Stimulated activated memory B cell treated with anti-CD40 and anti-IgM and Interleukin-4, amounts not matched to agents 10 μg/mL and 1 μg/mL and 100 μg/mL, for 72 hours (primary cell): ENCODE measurements around the gene ADAM8.

Experiments
- ATAC-seq: fragments of 150-1000 bp; cut with Tn5 transposase; 2 replicates; pipeline ENCODE4 v1.10.0; 2021
- H3K27ac Mint-ChIP-seq: one replicate; pipeline ENCODE4 v1.8.0; 2022; ENCODE audit warnings: mild to moderate bottlenecking, mixed read lengths
- H3K27me3 Mint-ChIP-seq: one replicate; pipeline ENCODE4 v1.8.0; 2022; ENCODE audit warnings: mixed read lengths
- H3K36me3 Mint-ChIP-seq: one replicate; pipeline ENCODE4 v1.8.0; 2022; ENCODE audit warnings: mixed read lengths
- H3K4me1 Mint-ChIP-seq: one replicate; pipeline ENCODE4 v1.8.0; 2022; ENCODE audit warnings: mixed read lengths
- H3K4me3 Mint-ChIP-seq: one replicate; pipeline ENCODE4 v1.8.0; 2022; ENCODE audit warnings: mild to moderate bottlenecking, moderate library complexity, mixed read lengths
- H3K9me3 Mint-ChIP-seq: one replicate; pipeline ENCODE4 v1.8.0; 2022; ENCODE audit warnings: mixed read lengths

ADAM8 gene

DNA sequence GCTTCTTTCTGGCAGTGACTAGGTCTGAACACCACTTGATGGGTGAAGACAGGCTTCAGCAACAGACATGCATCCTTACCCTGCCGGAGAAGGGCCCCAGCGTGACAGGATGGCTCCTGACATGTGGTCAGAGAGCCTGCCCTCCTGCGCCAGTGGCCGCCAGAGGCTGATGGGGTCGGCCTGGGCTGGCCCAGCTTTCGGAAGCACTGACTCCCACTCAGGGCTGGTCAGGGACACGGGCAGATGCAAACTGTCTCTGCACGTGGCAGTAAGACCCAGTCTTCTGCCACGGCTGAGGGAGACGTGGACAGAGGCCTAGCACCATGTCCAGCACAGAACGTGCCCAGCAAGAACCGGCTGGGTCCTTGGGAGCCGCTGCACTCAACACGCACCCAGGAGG is 21.8 kb upstream of the ADAM8 start:
- no peak overlapping the region for H3K27ac Mint-ChIP-seq
- peaks cover 5% of the 10 kb centered on the region for H3K4me1 Mint-ChIP-seq
- no peak overlapping the region for H3K4me3 Mint-ChIP-seq
- ATAC-seq, result no peak
- H3K27me3 Mint-ChIP-seq, result no peaks in the 10 kb centered on the region
- H3K9me3 Mint-ChIP-seq, result no peaks in the 10 kb centered on the region
- H3K36me3 Mint-ChIP-seq, result peaks cover 77% of the 10 kb centered on the region

DNA sequence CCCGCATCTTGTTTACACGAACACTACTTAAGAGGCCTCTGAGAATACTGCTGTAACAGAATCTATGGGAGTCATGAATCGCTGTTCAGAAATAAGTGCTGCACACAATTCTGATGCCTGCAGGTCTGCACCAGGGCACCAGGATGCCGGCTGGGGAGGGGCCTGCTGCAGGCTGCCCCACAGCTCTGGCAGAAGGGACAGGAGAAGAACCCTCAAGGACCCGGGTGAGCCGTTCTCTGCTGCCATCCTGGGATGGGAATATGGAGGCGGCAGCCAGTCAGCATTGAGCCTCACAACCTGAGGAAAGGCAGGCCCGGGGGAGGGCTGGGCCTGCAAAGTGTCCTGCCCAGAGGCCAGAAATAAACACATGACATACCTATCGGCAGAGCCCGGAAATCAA is 20.8 kb upstream of the ADAM8 start:
- no peak for ATAC-seq
- H3K4me1 Mint-ChIP-seq, result peaks cover 2% of the 10 kb centered on the region
- no peaks in the 10 kb centered on the region for H3K9me3 Mint-ChIP-seq
- no peaks in the 10 kb centered on the region for H3K27me3 Mint-ChIP-seq
- H3K36me3 Mint-ChIP-seq, result peaks cover 73% of the 10 kb centered on the region
- H3K27ac Mint-ChIP-seq, result no peak overlapping the region
- no peak overlapping the region for H3K4me3 Mint-ChIP-seq

DNA sequence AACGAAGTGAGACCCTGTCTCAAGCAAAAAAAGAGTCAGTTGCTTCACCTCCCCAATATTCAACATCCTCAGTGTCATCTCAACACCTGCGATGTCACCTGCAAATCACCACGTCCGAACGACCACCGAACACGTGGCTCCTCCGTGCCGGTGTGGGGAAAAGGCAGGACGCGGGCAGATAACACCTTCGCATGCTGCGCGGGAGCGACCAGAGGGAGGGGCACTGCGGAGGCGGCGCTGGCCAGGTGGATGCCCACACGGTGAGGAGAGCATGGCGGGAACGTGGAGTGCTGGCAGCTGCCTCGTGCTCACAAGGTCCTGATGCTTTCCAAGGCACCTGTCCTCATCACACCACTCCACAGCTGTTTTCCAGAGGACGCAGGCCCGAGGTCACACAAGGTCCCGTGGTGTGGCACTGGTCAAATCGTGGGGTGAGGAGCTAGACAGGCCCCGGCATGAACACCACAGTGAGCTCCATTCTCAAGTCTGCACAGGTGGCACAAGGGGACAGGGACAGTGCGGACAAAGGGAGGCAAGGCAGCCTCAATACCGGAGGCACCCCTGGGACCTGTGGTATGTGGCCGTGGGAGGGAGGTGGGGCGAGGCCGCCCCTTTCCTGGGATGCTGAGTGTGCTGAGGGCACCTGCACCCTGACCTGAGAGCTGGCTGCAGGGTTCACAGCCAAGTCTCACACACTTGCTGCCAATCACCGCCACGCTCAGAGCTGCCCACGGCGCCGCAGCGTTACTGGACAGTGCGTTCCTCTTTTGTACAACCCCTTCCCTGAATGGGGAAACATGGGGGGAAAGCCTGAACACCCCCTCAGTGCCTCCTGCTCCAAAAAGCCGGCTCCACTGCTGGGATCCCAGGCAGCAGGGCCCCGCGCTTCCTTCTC is 19.0 kb upstream of the ADAM8 start:
- Mint-ChIP-seq H3K27me3 (no peaks in the 10 kb centered on the region), H3K4me3 (no peak overlapping the region), H3K4me1 (no peaks in the 10 kb centered on the region), H3K27ac (no peak overlapping the region), H3K9me3 (no peaks in the 10 kb centered on the region), H3K36me3 (peaks cover 66% of the 10 kb centered on the region)
- ATAC-seq, result no peak

DNA sequence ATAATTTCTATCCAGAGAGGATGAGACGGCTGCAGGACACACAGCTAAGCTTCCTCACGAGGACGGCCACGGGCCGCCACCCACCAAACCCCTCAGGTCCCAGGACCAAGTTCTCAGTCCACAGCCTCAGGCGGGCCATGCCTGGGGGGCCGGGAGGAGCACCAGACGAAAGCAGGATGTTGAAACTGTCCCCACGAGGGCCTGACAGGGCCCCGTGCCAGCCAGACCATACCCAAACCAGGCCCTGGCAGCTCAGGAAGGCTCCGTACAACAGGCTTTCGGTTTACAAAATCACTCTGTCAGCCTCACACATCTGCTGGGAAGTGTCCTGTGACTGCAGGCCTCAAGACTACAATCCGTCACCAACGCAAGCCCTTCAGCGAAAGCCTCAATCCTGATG is 17.5 kb upstream of the ADAM8 start:
- no peak overlapping the region for H3K27ac Mint-ChIP-seq
- no peaks in the 10 kb centered on the region for H3K9me3 Mint-ChIP-seq
- no peak for ATAC-seq
- no peaks in the 10 kb centered on the region for H3K27me3 Mint-ChIP-seq
- no peaks in the 10 kb centered on the region for H3K4me1 Mint-ChIP-seq
- H3K4me3 Mint-ChIP-seq, result no peak overlapping the region
- peaks cover 65% of the 10 kb centered on the region for H3K36me3 Mint-ChIP-seq

DNA sequence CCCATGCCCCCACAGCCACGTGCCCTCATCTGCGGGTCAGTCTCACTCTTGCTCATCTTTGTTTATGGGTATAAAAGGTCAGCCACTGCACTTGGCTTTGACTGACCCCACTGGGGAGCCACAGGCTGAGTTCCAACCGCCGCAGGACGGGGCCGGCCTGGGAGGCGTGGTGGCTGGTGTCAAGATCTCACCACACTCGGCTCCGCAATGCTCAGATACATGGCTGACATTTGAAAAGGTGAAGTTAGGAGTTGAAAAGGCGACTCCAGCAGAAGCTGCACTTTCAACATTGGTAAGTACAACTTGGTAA is 17.1 kb upstream of the ADAM8 start:
- H3K36me3 Mint-ChIP-seq, result peaks cover 66% of the 10 kb centered on the region
- no peaks in the 10 kb centered on the region for H3K9me3 Mint-ChIP-seq
- no peak overlapping the region for H3K4me3 Mint-ChIP-seq
- no peaks in the 10 kb centered on the region for H3K27me3 Mint-ChIP-seq
- no peak for ATAC-seq
- no peak overlapping the region for H3K27ac Mint-ChIP-seq
- no peaks in the 10 kb centered on the region for H3K4me1 Mint-ChIP-seq

DNA sequence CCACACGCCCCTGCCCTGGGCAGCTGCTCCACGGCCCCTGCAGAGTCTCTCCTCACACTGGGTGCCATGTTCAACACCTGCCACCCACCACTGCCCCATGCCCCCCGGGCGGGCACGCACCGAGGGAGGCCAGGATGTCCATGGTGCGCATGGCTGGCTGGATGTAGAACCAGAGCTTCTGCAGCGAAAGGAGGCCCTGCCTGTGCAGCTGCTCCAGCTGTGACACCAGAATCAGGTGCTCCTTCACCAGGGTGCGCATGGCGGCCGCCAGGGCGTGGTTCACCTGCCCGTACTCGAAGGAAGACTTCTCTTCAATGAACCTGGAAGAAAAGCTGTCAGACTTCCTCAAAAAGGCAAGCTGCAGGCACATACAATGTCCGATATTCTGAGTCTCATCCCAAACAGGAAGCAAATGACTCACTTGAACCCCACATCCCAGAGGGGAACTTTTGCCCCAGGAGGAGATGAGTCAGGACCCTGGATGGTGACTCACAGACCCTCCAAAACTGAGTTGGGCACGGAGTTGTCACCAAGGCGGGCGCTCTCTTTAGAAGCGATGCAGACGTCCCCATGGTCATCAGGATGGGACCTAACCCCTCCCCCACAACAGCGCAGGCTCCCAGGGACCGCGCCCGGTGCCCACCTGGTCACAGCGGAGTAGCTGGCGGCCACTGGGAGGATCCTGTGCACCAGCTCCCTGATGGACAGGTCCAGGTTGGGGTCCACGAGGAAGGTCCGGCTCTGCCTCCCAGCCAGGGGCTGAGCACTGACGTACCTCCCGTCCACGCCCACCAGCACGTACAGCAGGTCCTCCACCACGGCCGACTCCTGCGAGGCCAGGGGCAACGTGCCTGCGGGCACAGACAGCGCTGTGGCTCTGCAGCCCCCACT is 16.5 kb upstream of the ADAM8 start:
- no peak overlapping the region for H3K4me3 Mint-ChIP-seq
- no peaks in the 10 kb centered on the region for H3K27me3 Mint-ChIP-seq
- peaks cover 66% of the 10 kb centered on the region for H3K36me3 Mint-ChIP-seq
- no peaks in the 10 kb centered on the region for H3K9me3 Mint-ChIP-seq
- ATAC-seq, result no peak
- H3K4me1 Mint-ChIP-seq, result no peaks in the 10 kb centered on the region
- H3K27ac Mint-ChIP-seq, result no peak overlapping the region

DNA sequence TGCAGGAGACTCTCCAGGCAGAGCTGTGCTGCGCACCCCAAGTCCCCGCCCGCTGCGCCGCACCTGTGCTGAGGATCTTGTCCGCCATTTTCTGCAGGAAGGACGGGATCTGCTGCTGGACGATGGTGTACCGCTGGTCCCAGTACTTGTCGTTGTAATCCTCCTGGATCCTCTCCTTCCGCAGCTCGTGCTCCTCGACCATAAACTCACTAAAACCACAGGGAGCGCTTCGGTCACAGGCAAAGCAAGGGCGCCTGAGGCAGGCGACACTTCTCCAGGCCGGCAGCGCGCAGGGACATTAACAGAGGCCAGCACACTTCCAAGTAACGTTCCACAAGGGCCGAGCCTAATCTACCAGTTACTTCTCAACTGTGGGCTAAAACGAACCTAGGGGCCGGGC is 13.1 kb upstream of the ADAM8 start:
- Mint-ChIP-seq H3K27ac (no peak overlapping the region), H3K27me3 (no peaks in the 10 kb centered on the region), H3K9me3 (no peaks in the 10 kb centered on the region), H3K4me1 (no peaks in the 10 kb centered on the region), H3K36me3 (peaks cover 71% of the 10 kb centered on the region), H3K4me3 (no peak overlapping the region)
- no peak for ATAC-seq

DNA sequence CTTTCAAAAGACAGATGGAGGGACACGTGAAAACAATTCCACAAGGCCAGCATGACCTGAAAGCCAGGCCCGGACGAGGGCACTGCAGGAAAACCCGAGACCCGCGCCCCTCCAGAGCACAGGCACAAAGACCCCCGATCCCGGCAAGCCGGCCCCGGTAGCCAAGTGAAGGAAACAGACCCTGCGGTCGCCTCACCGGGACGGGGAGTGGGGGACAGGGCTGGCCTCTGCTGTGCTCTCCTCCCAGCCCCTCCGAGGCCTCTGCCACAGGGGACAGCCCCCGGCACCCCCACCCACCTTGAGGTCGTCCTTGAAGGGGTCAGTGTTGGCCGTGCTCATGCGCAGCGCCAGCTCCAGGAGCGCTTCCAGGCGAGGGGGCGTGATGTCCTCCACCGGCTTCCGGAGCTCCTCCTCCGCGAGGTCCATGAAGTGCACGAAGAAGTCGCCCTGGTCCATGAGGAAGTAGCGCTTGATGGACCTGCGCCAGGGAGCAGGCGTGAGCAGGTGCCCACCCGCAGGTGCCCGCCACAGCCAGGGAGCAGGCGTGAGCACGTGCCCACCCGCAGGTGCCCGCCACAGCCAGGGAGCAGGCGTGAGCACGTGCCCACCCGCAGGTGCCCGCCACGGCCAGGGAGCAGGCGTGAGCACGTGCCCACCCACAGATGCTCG is 11.3 kb upstream of the ADAM8 start:
- Mint-ChIP-seq H3K27me3 (no peaks in the 10 kb centered on the region), H3K4me3 (no peak overlapping the region), H3K4me1 (no peaks in the 10 kb centered on the region), H3K9me3 (no peaks in the 10 kb centered on the region), H3K36me3 (peaks cover 77% of the 10 kb centered on the region), H3K27ac (no peak overlapping the region)
- ATAC-seq, result no peak

DNA sequence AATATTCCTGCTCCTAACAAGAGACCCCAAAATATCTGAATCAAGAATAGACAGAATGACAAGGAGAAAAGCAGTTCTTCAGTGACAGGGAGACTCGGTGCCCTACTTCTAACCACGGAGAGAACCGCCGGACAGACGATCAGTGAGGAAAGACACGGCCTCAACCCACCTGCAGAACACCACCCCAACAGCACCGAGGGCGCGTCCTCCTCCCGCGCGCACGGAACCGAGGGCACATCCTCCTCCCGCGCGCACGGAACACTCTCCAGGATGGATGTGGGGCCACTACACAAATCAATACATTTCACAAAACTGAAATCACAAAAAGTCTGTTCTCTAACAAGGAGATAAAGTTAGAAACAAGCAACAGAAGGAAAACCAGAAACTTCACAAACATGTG is 9.7 kb upstream of the ADAM8 start:
- Mint-ChIP-seq H3K4me3 (no peak overlapping the region), H3K27ac (no peak overlapping the region), H3K4me1 (no peaks in the 10 kb centered on the region), H3K27me3 (no peaks in the 10 kb centered on the region), H3K9me3 (no peaks in the 10 kb centered on the region), H3K36me3 (peaks cover 89% of the 10 kb centered on the region)
- no peak for ATAC-seq

DNA sequence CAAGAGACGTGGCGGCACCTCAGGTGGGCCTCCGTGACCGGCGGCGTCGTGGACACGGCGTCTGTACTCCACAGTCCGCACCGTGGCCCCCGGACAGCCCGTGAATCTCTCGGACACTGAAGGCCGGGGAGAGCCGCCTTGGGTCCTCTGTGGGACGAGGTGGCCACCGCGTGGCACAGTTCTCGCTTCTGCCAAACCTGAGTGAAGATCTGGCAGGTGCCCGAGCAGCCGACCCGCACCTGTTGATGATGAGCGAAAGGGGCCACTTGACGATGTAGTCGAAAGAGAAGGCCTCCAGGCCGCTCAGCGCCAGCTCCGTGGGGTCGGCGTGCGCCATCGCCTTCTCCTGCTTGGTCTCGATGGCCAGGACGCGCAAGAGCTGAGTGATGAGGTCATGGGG is 8.5 kb upstream of the ADAM8 start:
- H3K4me3 Mint-ChIP-seq, result no peak overlapping the region
- ATAC-seq, result no peak
- no peaks in the 10 kb centered on the region for H3K27me3 Mint-ChIP-seq
- H3K27ac Mint-ChIP-seq, result no peak overlapping the region
- peaks cover 2% of the 10 kb centered on the region for H3K4me1 Mint-ChIP-seq
- H3K9me3 Mint-ChIP-seq, result no peaks in the 10 kb centered on the region
- H3K36me3 Mint-ChIP-seq, result peaks cover 88% of the 10 kb centered on the region

DNA sequence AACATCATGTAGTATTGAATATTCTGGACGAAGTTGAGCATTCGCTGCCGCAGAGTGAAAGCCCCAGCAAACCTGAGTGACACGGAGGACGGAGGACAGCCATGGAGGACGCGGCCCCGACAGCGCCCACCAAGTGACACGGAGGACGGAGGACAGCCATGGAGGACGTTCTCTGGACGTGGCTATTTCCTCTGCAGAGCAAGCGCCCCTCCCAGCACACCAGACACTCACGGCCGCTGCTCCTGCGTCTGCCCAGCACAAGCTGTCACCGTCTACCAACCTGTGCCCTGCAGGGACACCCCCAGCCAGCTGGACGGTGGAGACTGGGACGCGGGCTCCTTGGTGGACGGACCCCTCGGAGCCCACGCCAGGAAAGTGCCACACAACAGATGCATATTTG is 7.3 kb upstream of the ADAM8 start:
- no peaks in the 10 kb centered on the region for H3K27me3 Mint-ChIP-seq
- H3K9me3 Mint-ChIP-seq, result no peaks in the 10 kb centered on the region
- H3K4me1 Mint-ChIP-seq, result peaks cover 13% of the 10 kb centered on the region
- H3K36me3 Mint-ChIP-seq, result peaks cover 77% of the 10 kb centered on the region
- H3K27ac Mint-ChIP-seq, result no peak overlapping the region
- no peak for ATAC-seq
- no peak overlapping the region for H3K4me3 Mint-ChIP-seq

DNA sequence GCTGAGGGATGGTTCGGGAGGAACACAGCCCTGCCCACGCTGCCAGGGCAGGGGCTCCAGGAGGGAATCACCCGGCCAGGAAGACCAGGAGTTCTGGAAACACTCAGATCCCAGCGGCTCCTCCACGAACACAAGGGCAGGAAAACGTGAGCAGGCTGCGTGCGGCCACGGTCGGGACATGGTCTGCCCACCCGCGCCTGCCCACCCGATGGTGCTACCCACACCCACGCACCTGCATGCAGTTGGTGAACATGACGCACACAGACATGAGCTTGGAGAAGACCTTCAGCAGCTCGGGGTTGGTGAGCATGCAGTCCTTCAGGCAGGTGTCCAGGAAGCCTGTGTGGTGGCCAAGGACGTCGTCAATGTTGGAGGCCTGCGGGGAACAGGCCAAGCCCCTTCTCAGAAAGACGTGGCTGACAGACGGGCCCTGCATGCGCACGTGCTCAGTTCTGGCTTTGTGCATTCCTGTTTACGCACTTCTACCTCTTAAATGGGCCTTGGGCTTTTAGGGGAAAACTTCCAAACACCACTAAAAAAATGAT is 6.2 kb upstream of the ADAM8 start:
- H3K36me3 Mint-ChIP-seq, result peaks cover 67% of the 10 kb centered on the region
- no peaks in the 10 kb centered on the region for H3K9me3 Mint-ChIP-seq
- ATAC-seq, result no peak
- H3K4me1 Mint-ChIP-seq, result peaks cover 23% of the 10 kb centered on the region
- no peak overlapping the region for H3K4me3 Mint-ChIP-seq
- no peaks in the 10 kb centered on the region for H3K27me3 Mint-ChIP-seq
- no peak overlapping the region for H3K27ac Mint-ChIP-seq

DNA sequence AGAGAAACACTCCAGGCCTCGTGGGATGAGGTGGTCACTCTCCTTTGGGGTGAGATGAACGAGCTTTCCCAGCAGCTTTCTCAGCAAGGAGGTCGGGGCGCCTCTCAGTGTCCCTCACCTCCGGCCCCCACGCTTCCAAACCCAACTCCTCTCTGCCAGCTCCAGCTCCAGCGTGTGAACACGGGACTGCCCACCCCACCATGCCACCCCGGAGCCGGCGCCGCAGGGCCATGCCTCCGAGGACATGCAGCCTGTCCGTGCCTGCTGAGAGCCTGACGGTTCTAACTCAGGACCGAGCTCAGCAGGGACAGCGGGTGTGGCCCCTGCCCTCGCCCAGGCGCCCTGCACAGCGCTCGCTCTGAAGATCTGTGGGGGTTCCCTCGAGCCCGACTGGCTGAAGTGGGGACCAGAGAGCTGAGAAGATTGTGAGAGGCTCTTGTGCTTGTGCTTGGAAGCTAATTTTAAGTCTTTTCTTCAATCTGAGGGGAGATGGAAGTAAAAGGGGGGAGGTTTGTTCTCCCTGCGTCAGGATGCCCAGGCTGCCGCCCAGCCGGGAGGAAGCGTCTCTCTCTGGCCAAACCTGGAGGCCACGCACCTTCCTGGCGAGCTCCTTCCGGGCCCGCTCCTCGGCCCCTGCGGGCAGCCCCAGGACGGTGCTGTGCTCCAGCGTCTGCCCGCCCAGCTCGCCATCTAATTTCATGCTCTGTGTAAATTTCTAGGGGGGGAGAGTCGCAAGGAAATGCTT is 5.1 kb upstream of the ADAM8 start:
- H3K36me3 Mint-ChIP-seq, result peaks cover 56% of the 10 kb centered on the region
- peaks cover 34% of the 10 kb centered on the region for H3K4me1 Mint-ChIP-seq
- H3K27me3 Mint-ChIP-seq, result no peaks in the 10 kb centered on the region
- no peak for ATAC-seq
- no peak overlapping the region for H3K4me3 Mint-ChIP-seq
- H3K9me3 Mint-ChIP-seq, result no peaks in the 10 kb centered on the region
- no peak overlapping the region for H3K27ac Mint-ChIP-seq

DNA sequence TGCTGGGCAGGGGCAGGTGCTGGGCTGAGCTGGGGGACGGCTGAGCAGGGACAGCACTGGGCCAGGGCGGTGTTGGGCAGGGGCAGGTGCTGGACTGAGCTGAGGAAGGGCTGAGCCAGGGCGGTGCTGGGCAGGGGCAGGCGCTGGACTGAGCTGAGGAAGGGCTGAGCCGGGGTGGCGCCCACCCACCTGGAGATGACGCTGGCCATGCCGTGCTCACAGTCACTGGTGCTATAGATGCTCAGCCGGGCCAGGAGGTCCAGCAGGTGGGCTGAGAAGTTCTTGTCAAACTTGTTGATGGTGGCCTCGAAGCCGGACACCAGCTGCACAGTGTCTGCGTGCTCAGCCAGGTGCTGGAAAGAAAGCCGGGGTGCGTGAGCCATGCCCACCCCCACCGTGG is 4.4 kb upstream of the ADAM8 start:
- Mint-ChIP-seq H3K27ac (no peak overlapping the region), H3K36me3 (peaks cover 48% of the 10 kb centered on the region), H3K4me3 (no peak overlapping the region), H3K4me1 (peaks cover 39% of the 10 kb centered on the region), H3K9me3 (no peaks in the 10 kb centered on the region), H3K27me3 (no peaks in the 10 kb centered on the region)
- no peak for ATAC-seq
